RWPE2 (cell line): ENCODE data around the gene MAGEB6.
"Not testable (repeated sequence)": the region's sequence is repeated elsewhere in the genome, so short reads cannot be mapped to it uniquely, and the experiment has no call there.

ENCODE experiments used
- ATAC-seq: fragments of 200-7000 bp; cut with Tn5 transposase; 3 replicates; pipeline ENCODE4 v1.9.1; 2021; ENCODE audit warnings: low read depth
- DNase-seq: peaks from one replicate; pipeline ENCODE4 v3.0.0-alpha.2; 2020; ENCODE audit warnings: low spot score
- H3K27ac ChIP-seq: fragments of 450-650 bp; 2 replicates; pipeline ENCODE4 v1.5.1; 2017; ENCODE audit warnings: mild to moderate bottlenecking; ENCODE audit not compliant: poor library complexity, severe bottlenecking
- H3K27me3 ChIP-seq: fragments of 250-450 bp; sonication (Bioruptor Pico); 2 replicates; pipeline ENCODE4 v1.5.1; 2021; ENCODE audit warnings: mild to moderate bottlenecking, moderate library complexity; ENCODE audit not compliant: insufficient read depth, poor library complexity, severe bottlenecking
- H3K36me3 ChIP-seq: fragments of 250-450 bp; sonication (Bioruptor Pico); 2 replicates; pipeline ENCODE4 v1.5.1; 2020; ENCODE audit warnings: low read depth, mild to moderate bottlenecking, moderate library complexity
- H3K4me1 ChIP-seq: fragments of 250-450 bp; sonication (Bioruptor Pico); 2 replicates; pipeline ENCODE4 v1.5.1; 2021; ENCODE audit warnings: mild to moderate bottlenecking, moderate library complexity; ENCODE audit not compliant: insufficient read depth, poor library complexity, severe bottlenecking
- H3K4me3 ChIP-seq: fragments of 250-450 bp; sonication (Bioruptor Pico); 2 replicates; pipeline ENCODE4 v1.5.1; 2021; ENCODE audit warnings: mild to moderate bottlenecking, moderate library complexity; ENCODE audit not compliant: severe bottlenecking
- H3K9me3 ChIP-seq: fragments of 250-450 bp; sonication (Bioruptor Pico); 2 replicates; pipeline ENCODE4 v1.5.1; 2021; ENCODE audit warnings: mild to moderate bottlenecking, moderate library complexity; ENCODE audit not compliant: severe bottlenecking
- TF ChIP-seq, protein P1 (sequence below): fragments of 450-650 bp; IDR thresholded peaks from one replicate; pipeline ENCODE4 v1.5.1; 2017; ENCODE audit warnings: mild to moderate bottlenecking, moderate library complexity; ENCODE audit not compliant: poor library complexity, severe bottlenecking

The MAGEB6 gene, protein sequence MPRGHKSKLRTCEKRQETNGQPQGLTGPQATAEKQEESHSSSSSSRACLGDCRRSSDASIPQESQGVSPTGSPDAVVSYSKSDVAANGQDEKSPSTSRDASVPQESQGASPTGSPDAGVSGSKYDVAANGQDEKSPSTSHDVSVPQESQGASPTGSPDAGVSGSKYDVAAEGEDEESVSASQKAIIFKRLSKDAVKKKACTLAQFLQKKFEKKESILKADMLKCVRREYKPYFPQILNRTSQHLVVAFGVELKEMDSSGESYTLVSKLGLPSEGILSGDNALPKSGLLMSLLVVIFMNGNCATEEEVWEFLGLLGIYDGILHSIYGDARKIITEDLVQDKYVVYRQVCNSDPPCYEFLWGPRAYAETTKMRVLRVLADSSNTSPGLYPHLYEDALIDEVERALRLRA

GRCh38 chrX:26192204-26192603, at the start of gene MAGEB6:
Gene MAGEB6 (plus strand): TSS chrX:26192440. CDS start chrX:26193847, 1,407 bp downstream.
- TF ChIP-seq, protein P1, sequence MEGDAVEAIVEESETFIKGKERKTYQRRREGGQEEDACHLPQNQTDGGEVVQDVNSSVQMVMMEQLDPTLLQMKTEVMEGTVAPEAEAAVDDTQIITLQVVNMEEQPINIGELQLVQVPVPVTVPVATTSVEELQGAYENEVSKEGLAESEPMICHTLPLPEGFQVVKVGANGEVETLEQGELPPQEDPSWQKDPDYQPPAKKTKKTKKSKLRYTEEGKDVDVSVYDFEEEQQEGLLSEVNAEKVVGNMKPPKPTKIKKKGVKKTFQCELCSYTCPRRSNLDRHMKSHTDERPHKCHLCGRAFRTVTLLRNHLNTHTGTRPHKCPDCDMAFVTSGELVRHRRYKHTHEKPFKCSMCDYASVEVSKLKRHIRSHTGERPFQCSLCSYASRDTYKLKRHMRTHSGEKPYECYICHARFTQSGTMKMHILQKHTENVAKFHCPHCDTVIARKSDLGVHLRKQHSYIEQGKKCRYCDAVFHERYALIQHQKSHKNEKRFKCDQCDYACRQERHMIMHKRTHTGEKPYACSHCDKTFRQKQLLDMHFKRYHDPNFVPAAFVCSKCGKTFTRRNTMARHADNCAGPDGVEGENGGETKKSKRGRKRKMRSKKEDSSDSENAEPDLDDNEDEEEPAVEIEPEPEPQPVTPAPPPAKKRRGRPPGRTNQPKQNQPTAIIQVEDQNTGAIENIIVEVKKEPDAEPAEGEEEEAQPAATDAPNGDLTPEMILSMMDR = no peak

GRCh38 chrX:26146024-26146423, 46.2 kb upstream of the MAGEB6 start:
- TF ChIP-seq, protein P1 = no peak
- no peak overlapping the region for H3K27ac ChIP-seq
- no peaks in the 10 kb centered on the region for H3K9me3 ChIP-seq
- ATAC-seq (no peak), DNase-seq (no peak)
- H3K4me3 ChIP-seq = no peak overlapping the region
- H3K36me3 ChIP-seq = no peaks in the 10 kb centered on the region
- H3K4me1 ChIP-seq = no peaks in the 10 kb centered on the region
- H3K27me3 ChIP-seq = no peaks in the 10 kb centered on the region

More at GRCh38 chrX:26192204-26192603, at the start of gene MAGEB6:
- Histone ChIP-seq H3K4me1 (no peaks in the 10 kb centered on the region), H3K27ac (no peak within 1 kb of the TSS), H3K36me3 (no peaks in the 10 kb centered on the region), H3K4me3 (no peak within 1 kb of the TSS), H3K9me3 (no peaks in the 10 kb centered on the region), H3K27me3 (no peaks in the 10 kb centered on the region)
- DNase-seq (no peak), ATAC-seq (no peak)

DNA sequence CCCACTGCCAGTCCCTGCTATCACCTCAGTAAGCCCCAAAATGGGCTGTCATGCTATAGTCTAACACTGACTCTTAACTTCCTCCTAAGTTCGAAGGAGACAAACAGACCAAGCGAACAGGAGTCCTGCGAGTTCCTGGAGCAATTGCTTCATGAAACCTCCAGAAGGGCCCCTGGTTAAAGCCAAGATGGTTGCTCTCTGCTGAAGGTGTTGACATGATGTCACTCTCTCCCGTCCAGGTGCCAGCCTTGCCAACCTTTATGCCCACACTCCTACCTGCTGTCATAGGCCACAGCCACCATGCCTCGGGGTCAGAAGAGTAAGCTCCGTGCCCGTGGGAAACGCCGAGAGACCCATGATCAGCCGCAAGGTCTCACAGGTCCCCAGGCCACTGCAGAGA, 31.9 kb upstream of the MAGEB6 start, which contains the start of gene MAGEB6B:
Gene MAGEB6B, plus strand, starts transcription at position 301 of the 400 bp plus-strand sequence. Its CDS starts 0 bp downstream, at position 301.
- no peaks in the 10 kb centered on the region for H3K27me3 ChIP-seq
- ATAC-seq (no peak), DNase-seq (no peak)
- H3K4me3 ChIP-seq = no peak within 1 kb of the TSS
- no peaks in the 10 kb centered on the region for H3K36me3 ChIP-seq
- no peak within 1 kb of the TSS for H3K27ac ChIP-seq
- TF ChIP-seq, protein P1 = no peak
- no peaks in the 10 kb centered on the region for H3K4me1 ChIP-seq
- no peaks in the 10 kb centered on the region for H3K9me3 ChIP-seq

DNA sequence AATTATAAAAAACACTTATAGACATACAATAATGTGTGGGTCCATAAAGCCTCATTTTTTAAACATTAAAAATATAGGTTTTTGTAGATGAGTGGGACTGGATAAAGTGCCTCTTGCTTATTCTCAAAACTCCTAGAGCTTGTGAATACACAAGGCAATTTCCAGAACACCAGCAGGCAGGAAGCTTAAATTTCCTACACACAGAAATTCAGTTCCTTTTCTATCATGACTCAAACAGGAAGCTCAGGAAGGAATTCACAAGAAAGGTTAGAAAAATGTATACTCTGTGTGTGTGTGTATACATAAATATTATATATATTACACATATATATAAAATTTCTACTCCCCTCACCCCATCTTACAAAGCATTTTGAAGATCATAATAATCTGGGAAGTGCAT, 11.3 kb downstream of the MAGEB6 start:
- Histone ChIP-seq H3K4me1 (no peaks in the 10 kb centered on the region), H3K9me3 (no peaks in the 10 kb centered on the region), H3K27me3 (no peaks in the 10 kb centered on the region), H3K4me3 (no peak overlapping the region), H3K36me3 (no peaks in the 10 kb centered on the region), H3K27ac (no peak overlapping the region)
- DNase-seq = no peak
- no peak for ATAC-seq
- TF ChIP-seq, protein P1 = no peak

- not testable (repeated sequence) for H3K27me3 ChIP-seq, H3K4me1 ChIP-seq
Observed at GRCh38 chrX:26204717-26205116, 12.5 kb downstream of the MAGEB6 start.

More at GRCh38 chrX:26204717-26205116, 12.5 kb downstream of the MAGEB6 start:
- DNase-seq, H3K4me3 ChIP-seq, ATAC-seq, H3K27ac ChIP-seq, H3K9me3 ChIP-seq, H3K36me3 ChIP-seq: not testable (repeated sequence)
